ENCODE data around the gene HERC4.
"Not testable (repeated sequence)": the region's sequence is repeated elsewhere in the genome, so short reads cannot be mapped to it uniquely, and the experiment has no call there.

Gene HERC4

GRCh38 chr10:68043030-68043429 lies 32.1 kb downstream of the HERC4 start:
- DNase-seq: no peak

- no peak for DNase-seq
These were observed 43.0 kb downstream of the HERC4 start for GRCh38 chr10:68032113-68032512.

- no peak for DNase-seq
These were observed 47.7 kb downstream of the HERC4 start for GRCh38 chr10:68027429-68027828.

- no peak for DNase-seq
These were observed 51.8 kb downstream of the HERC4 start for GRCh38 chr10:68023292-68023691.

- DNase-seq: not testable (repeated sequence)
These were observed 52.8 kb downstream of the HERC4 start for GRCh38 chr10:68022324-68022723.

GRCh38 chr10:68016519-68016918 lies 58.6 kb downstream of the HERC4 start:
- not testable (repeated sequence) for DNase-seq

- no peak for DNase-seq
These were observed 64.6 kb downstream of the HERC4 start for GRCh38 chr10:68010426-68010940.

GRCh38 chr10:68007356-68007755 lies 67.7 kb downstream of the HERC4 start:
- DNase-seq: no peak

- no peak for DNase-seq
These were observed 73.5 kb downstream of the HERC4 start for GRCh38 chr10:68001539-68001938.

GRCh38 chr10:68001000-68001399 lies 74.1 kb downstream of the HERC4 start:
- no peak for DNase-seq

GRCh38 chr10:67990093-67990492 lies 85.0 kb downstream of the HERC4 start:
- no peak for DNase-seq

- DNase-seq: no peak
These were observed 86.5 kb downstream of the HERC4 start for GRCh38 chr10:67988606-67989005.

GRCh38 chr10:67982603-67983002 lies 92.5 kb downstream of the HERC4 start:
- DNase-seq: not testable (repeated sequence)

- DNase-seq: no peak
These were observed 96.3 kb downstream of the HERC4 start for GRCh38 chr10:67978749-67979148.

GRCh38 chr10:67977251-67977650 lies 97.8 kb downstream of the HERC4 start:
- no peak for DNase-seq

GRCh38 chr10:67976292-67977245 lies 98.5 kb downstream of the HERC4 start:
- DNase-seq: no peak

- DNase-seq: no peak
These were observed 99.2 kb downstream of the HERC4 start for GRCh38 chr10:67975871-67976270.

GRCh38 chr10:67971311-67971710 lies 103.8 kb downstream of the HERC4 start:
- DNase-seq: no peak

- no peak for DNase-seq
These were observed 105.2 kb downstream of the HERC4 start for GRCh38 chr10:67969875-67970274.

- DNase-seq: not testable (repeated sequence)
These were observed 109.0 kb downstream of the HERC4 start for GRCh38 chr10:67966035-67966434.

GRCh38 chr10:67965456-67965855 lies 109.6 kb downstream of the HERC4 start:
- DNase-seq: no peak

- no peak for DNase-seq
These were observed 115.1 kb downstream of the HERC4 start for GRCh38 chr10:67959839-67960476.

GRCh38 chr10:67955614-67956013 lies 119.5 kb downstream of the HERC4 start:
- DNase-seq: no peak

GRCh38 chr10:67943917-67944316 lies 131.2 kb downstream of the HERC4 start:
- no peak for DNase-seq
